Measurements from ENCODE around the gene MPC2. TPM values are rescaled to one million over a fixed set of nuclear protein-coding genes. Genes with fewer than 3 reads are reported as not detected.

MPC2 gene
- total RNA-seq = 10 to 100 TPM; 16.2 to 40.1 (median 35.1) TPM

DNA sequence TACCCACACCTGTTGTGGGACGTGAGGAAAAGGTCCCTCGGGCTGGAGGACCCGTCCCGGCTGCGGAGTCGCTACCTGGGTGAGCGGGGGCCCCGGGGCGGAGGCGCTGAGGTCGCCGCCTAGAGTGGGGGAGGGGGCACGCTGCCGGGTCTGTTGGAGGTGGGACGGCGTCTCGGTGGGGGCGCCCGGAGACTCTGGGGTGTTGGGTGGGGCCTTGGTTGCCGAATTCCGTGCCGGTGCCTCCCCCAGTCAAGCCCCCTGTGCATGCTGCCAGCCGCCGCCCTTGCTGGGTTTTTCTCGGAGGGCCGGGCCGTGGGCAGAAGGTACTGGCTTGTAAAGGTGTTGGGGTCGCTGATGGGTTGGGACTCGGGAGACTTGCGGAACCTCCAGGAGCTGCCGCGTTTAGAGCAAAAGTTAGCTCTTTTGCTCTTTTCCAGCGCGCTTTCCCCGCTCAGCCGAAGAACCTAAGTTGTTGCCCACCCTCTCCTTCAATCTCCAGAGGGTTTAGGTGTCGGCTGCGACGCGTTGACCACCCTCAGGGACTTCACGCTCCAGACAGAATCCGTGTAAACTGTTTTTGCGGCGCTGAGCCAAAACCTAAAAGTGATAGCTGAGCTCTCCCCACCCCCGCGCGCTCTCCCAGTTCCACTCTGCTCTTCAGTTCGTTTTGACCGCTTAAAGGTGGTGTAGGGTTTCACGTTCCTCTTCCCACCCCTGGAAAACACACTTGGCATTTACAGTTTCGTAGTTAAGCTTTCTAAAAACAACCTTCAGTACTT lies at the start of gene MPC2:
Gene MPC2, minus strand, starts transcription at position 143 of the 779 bp plus-strand sequence. CDS start 1,231 bp downstream, outside the sequence.
- no peaks in the 10 kb centered on the region for H3K27me3 ChIP-seq
- H3K9me3 ChIP-seq = no peaks in the 10 kb centered on the region
- intact Hi-C loops (cut with DNase I) = no loop called here
- DNase-seq = peak; percentile 81 to 82
- no peaks in the 10 kb centered on the region for H3K36me3 ChIP-seq
- H3K4me1 ChIP-seq = peaks cover 27 to 34% of the 10 kb centered on the region in 2 donors
- H3K27ac ChIP-seq = peak within 1 kb of the TSS; percentile 87 to 99 (median 96)
- 0% methylated on average over 19 to 23 of the region's 51 CpGs for WGBS, 2 donors
- peak within 1 kb of the TSS; percentile 11 to 98 (median 90) for H3K4me3 ChIP-seq (replicated peaks in 1 of 3)
- TF ChIP-seq, protein P1, sequence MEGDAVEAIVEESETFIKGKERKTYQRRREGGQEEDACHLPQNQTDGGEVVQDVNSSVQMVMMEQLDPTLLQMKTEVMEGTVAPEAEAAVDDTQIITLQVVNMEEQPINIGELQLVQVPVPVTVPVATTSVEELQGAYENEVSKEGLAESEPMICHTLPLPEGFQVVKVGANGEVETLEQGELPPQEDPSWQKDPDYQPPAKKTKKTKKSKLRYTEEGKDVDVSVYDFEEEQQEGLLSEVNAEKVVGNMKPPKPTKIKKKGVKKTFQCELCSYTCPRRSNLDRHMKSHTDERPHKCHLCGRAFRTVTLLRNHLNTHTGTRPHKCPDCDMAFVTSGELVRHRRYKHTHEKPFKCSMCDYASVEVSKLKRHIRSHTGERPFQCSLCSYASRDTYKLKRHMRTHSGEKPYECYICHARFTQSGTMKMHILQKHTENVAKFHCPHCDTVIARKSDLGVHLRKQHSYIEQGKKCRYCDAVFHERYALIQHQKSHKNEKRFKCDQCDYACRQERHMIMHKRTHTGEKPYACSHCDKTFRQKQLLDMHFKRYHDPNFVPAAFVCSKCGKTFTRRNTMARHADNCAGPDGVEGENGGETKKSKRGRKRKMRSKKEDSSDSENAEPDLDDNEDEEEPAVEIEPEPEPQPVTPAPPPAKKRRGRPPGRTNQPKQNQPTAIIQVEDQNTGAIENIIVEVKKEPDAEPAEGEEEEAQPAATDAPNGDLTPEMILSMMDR (IDR thresholded peaks at IDR 0.05) = no peak
- TF ChIP-seq POLR2A (IDR thresholded peaks at IDR 0.05) = peak in 1 of 2 donors; percentile 80

DNA sequence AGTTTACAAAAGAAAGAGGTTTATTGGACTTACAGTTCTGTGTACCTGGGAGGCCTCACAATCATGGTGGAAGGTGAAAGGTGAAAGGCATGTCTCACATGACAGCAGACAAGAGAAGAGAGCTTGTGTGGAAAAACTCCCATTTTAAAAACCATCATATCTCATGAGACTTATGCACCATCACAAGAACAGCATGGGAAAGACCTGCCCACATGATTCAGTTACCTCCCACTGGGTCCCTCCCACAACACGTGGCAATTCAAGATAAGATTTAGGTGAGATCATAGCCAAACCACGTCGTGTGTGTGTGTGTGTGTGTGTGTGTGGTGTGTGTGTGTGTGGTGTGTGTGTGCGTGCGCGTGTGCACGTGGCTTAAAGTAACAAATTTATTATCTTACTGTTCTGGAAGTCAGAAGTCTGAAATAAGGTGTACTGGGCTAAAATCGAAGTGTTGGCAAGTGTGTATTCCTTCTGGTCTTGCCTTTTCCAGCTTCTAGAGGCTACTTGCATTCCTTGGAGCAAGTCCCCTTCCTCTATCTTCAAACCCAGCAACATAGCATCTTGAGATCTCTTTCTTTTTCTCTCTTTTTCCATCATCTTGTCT lies 48.1 kb upstream of the MPC2 start:
- no peaks in the 10 kb centered on the region for H3K27me3 ChIP-seq
- H3K9me3 ChIP-seq = no peaks in the 10 kb centered on the region
- no peak overlapping the region for H3K4me3 ChIP-seq (replicated peaks in 1 of 3)
- H3K4me1 ChIP-seq = peaks cover 7 to 9% of the 10 kb centered on the region in 2 donors
- intact Hi-C loops (cut with DNase I) = no loop called here
- H3K36me3 ChIP-seq = no peaks in the 10 kb centered on the region
- no peak for TF ChIP-seq POLR2A (IDR thresholded peaks at IDR 0.05)
- TF ChIP-seq, protein P1 (IDR thresholded peaks at IDR 0.05) = no peak
- 89 to 90% methylated on average over 8 of the region's 8 CpGs for whole genome bisulfite sequencing, 2 donors
- DNase-seq = no peak
- no peak overlapping the region for H3K27ac ChIP-seq

DNA sequence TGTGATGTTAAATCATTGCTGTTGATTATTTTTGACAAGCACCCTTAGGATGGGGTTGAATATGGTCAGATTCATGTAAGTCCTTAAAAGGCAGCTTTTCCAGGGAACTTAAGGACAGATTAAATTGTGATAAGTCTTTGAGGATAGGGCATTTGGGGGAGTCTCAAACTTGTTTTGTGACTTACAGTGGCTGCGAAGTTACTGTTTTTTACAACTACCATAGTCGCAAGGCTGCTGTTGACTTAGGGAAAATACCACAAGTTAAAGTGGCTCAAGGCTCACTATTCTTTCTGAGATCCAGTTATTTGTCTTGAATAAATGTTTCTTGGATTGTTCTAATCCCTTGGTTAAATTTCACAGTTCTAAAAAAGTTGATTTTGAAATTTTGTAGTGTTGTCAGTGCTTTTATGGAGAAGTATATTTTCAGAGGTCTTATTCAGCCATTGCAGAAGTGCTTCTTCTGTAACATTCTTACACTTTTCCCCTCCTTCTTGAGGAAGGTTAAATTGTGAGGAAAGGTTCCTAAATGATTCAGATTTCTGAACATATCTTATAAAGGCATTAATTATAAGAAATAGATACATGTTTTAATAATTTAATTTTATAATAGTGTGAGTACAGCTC lies 47.0 kb upstream of the MPC2 start:
- peak overlapping the region; percentile 6 to 17 (median 10) for H3K27ac ChIP-seq
- peaks cover 7 to 9% of the 10 kb centered on the region in 2 donors for H3K4me1 ChIP-seq
- peak in 1 of 2 donors; percentile 9 for DNase-seq
- no peak overlapping the region for H3K4me3 ChIP-seq (replicated peaks in 1 of 3)
- WGBS, 2 donors = 32 to 50% methylated on average over 2 of the region's 2 CpGs
- no peaks in the 10 kb centered on the region for H3K9me3 ChIP-seq
- H3K27me3 ChIP-seq = no peaks in the 10 kb centered on the region
- no peak for TF ChIP-seq POLR2A (IDR thresholded peaks at IDR 0.05)
- TF ChIP-seq, protein P1 (IDR thresholded peaks at IDR 0.05) = no peak
- no peaks in the 10 kb centered on the region for H3K36me3 ChIP-seq
- intact Hi-C loops (cut with DNase I) = no loop called here

- H3K36me3 ChIP-seq = no peaks in the 10 kb centered on the region
- no peaks in the 10 kb centered on the region for H3K27me3 ChIP-seq
- intact Hi-C loops (cut with DNase I) = no loop called here
- WGBS, 2 donors = 96 to 98% methylated on average over 9 of the region's 9 CpGs
- no peak for TF ChIP-seq POLR2A (IDR thresholded peaks at IDR 0.05)
- H3K4me1 ChIP-seq = peaks cover 7 to 9% of the 10 kb centered on the region in 2 donors
- no peak overlapping the region for H3K4me3 ChIP-seq (replicated peaks in 1 of 3)
- no peak overlapping the region for H3K27ac ChIP-seq
- H3K9me3 ChIP-seq = no peaks in the 10 kb centered on the region
- DNase-seq = no peak
Measured at GRCh38 chr1:167981933-167982332, 45.1 kb upstream of the MPC2 start.

DNA sequence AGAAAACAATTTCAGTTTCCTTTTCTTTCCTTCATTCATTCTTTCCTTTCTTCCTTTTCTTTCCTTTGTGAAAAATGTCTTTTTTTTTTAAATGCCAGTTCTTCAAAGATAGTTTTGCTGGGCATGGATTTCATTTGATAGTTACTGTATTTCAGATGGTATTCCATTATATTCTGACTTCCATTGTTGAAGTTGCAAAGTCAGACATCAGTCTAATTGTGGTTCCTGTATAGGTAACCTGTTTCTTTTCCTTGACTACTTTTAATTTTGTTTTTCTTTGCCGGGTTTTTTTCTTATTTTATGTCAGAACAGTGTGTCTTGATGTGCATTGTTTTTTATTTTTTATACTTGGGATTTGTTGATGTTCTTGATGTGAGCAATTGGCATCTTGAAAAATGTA lies 40.4 kb upstream of the MPC2 start:
- Histone ChIP-seq H3K27me3 (no peaks in the 10 kb centered on the region), H3K27ac (no peak overlapping the region), H3K36me3 (no peaks in the 10 kb centered on the region), H3K9me3 (no peaks in the 10 kb centered on the region), H3K4me3 (replicated peaks in 1 of 3) (no peak overlapping the region), H3K4me1 (no peaks in the 10 kb centered on the region)
- DNase-seq = no peak
- intact Hi-C loops (cut with DNase I) = no loop called here
- no peak for TF ChIP-seq POLR2A (IDR thresholded peaks at IDR 0.05)
- TF ChIP-seq, protein P1 (IDR thresholded peaks at IDR 0.05) = no peak
- 94 to 98% methylated on average over 1 of the region's 1 CpG for WGBS, 2 donors
